Loucy (cell line): Measurements from ENCODE around the gene TOP2A.

Source experiments
- H2AFZ ChIP-seq: fragments of 200-600 bp; sonication (generic); 2 replicates; pipeline ENCODE4 v1.6.0; 2016; ENCODE audit warnings: antibody characterized with exemption, mild to moderate bottlenecking, low read length, moderate library complexity
- H3F3A ChIP-seq: fragments of 200-600 bp; 2 replicates; pipeline ENCODE4 v1.6.0; 2016; ENCODE audit warnings: antibody characterized with exemption, low read depth, mild to moderate bottlenecking
- H3K27me3 ChIP-seq: fragments of 200-600 bp; sonication (generic); 2 replicates; pipeline ENCODE4 v1.6.1; 2014; ENCODE audit warnings: low read length, mild to moderate bottlenecking; ENCODE audit not compliant: insufficient read depth, poor library complexity, severe bottlenecking
- H3K36me3 ChIP-seq: fragments of 200-600 bp; sonication (generic); 2 replicates; pipeline ENCODE4 v1.6.1; 2016; ENCODE audit warnings: low read length; ENCODE audit not compliant: insufficient read depth
- H3K4me1 ChIP-seq: fragments of 200-600 bp; sonication (generic); 2 replicates; pipeline ENCODE4 v1.5.1; 2014; ENCODE audit warnings: low read length, mild to moderate bottlenecking; ENCODE audit not compliant: insufficient read depth, poor library complexity, severe bottlenecking
- H3K4me2 ChIP-seq: fragments of 200-600 bp; sonication (generic); 2 replicates; pipeline ENCODE4 v1.6.0; 2014; ENCODE audit warnings: antibody characterized with exemption, low read length, low read depth, mild to moderate bottlenecking; ENCODE audit not compliant: poor library complexity, severe bottlenecking
- H3K4me3 ChIP-seq: fragments of 200-600 bp; sonication (generic); 2 replicates; pipeline ENCODE4 v1.5.1; 2014; ENCODE audit warnings: low read length, mild to moderate bottlenecking, mixed read lengths; ENCODE audit not compliant: poor library complexity, severe bottlenecking
- H3K79me2 ChIP-seq: fragments of 200-600 bp; sonication (generic); 2 replicates; pipeline ENCODE4 v1.6.1; 2014; ENCODE audit warnings: low read length; ENCODE audit not compliant: insufficient read depth
- H3K9ac ChIP-seq: fragments of 200-600 bp; sonication (generic); 2 replicates; pipeline ENCODE4 v1.6.0; 2014; ENCODE audit warnings: mild to moderate bottlenecking, low read depth, low read length, moderate library complexity; ENCODE audit not compliant: poor library complexity, severe bottlenecking
- H3K9me2 ChIP-seq: fragments of 200-600 bp; sonication (generic); replicated peaks from 2 replicates; pipeline ENCODE4 v1.6.1; 2016; ENCODE audit warnings: low read depth, low read length, mixed read lengths
- H3K9me3 ChIP-seq: fragments of 200-600 bp; sonication (generic); 2 replicates; pipeline ENCODE4 v1.6.1; 2014; ENCODE audit warnings: mild to moderate bottlenecking, antibody characterized with exemption, low read length, low read depth; ENCODE audit not compliant: insufficient read depth
- H4K20me1 ChIP-seq: fragments of 200-600 bp; sonication (generic); 2 replicates; pipeline ENCODE4 v1.6.0; 2014; ENCODE audit warnings: antibody characterized with exemption, low read length, mild to moderate bottlenecking; ENCODE audit not compliant: insufficient read depth, poor library complexity, severe bottlenecking
- EZH2phosphoT487 ChIP-seq: fragments of 200-600 bp; IDR thresholded peaks from 2 replicates; pipeline ENCODE4 v1.6.1; 2018; ENCODE audit warnings: antibody characterized with exemption, mild to moderate bottlenecking, moderate library complexity, borderline replicate concordance
- TF ChIP-seq, protein P1 (sequence below): fragments of 200-600 bp; sonication (generic); conservative IDR thresholded peaks from 2 replicates; pipeline ENCODE4 v1.5.1; 2014; ENCODE audit warnings: mild to moderate bottlenecking, antibody characterized with exemption, low read length

TOP2A gene

DNA sequence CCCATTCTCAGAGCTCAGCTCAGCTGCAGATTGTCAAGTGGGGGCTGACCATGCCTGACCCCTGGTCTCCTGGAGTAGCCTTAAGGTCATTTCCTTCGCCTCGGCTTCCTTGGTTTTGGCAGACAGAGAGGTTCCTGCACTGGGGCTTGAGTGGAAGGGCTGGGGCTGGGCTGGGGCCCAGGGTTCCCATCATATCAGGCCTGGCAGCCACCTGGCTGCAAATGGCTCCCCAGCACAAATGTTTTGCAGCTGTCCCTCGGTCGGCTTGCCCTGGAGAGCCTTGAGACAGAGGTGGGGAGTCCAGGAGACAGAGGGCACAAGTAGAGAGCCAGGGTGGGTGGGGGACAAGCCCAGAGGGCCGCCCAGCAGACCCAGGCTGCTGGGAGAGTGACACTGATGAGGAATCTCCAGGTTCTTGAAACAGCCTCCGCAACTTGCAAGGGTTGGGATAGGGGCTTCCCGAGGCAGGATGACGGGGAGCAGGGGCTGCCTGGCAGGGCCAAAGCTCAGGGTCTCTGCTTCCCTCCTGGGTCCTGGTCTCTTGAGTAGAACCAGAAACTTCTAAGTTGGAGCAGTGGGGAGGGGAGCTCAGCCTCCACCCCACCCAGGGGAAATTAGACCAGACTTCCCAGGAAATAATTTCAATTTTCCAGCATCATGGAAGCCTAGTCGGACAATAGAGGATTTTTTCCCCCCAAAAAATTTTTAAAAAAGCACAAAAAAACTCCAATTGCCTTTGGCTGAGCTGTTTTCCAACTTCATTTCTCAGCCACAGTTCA is 44.8 kb upstream of the TOP2A start:
- Histone ChIP-seq H3K9me2 (no peaks in the 10 kb centered on the region), H3K4me3 (no peak overlapping the region), H3K9me3 (no peaks in the 10 kb centered on the region), H3F3A (no peaks in the 10 kb centered on the region), H4K20me1 (no peaks in the 10 kb centered on the region), H3K4me1 (no peaks in the 10 kb centered on the region), H3K36me3 (no peaks in the 10 kb centered on the region), H2AFZ (no peak overlapping the region), H3K9ac (no peak overlapping the region), H3K4me2 (no peak overlapping the region), H3K27me3 (no peaks in the 10 kb centered on the region), H3K79me2 (no peaks in the 10 kb centered on the region)
- TF ChIP-seq, protein P1, sequence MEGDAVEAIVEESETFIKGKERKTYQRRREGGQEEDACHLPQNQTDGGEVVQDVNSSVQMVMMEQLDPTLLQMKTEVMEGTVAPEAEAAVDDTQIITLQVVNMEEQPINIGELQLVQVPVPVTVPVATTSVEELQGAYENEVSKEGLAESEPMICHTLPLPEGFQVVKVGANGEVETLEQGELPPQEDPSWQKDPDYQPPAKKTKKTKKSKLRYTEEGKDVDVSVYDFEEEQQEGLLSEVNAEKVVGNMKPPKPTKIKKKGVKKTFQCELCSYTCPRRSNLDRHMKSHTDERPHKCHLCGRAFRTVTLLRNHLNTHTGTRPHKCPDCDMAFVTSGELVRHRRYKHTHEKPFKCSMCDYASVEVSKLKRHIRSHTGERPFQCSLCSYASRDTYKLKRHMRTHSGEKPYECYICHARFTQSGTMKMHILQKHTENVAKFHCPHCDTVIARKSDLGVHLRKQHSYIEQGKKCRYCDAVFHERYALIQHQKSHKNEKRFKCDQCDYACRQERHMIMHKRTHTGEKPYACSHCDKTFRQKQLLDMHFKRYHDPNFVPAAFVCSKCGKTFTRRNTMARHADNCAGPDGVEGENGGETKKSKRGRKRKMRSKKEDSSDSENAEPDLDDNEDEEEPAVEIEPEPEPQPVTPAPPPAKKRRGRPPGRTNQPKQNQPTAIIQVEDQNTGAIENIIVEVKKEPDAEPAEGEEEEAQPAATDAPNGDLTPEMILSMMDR, result no peak
- no peak for TF ChIP-seq EZH2phosphoT487

DNA sequence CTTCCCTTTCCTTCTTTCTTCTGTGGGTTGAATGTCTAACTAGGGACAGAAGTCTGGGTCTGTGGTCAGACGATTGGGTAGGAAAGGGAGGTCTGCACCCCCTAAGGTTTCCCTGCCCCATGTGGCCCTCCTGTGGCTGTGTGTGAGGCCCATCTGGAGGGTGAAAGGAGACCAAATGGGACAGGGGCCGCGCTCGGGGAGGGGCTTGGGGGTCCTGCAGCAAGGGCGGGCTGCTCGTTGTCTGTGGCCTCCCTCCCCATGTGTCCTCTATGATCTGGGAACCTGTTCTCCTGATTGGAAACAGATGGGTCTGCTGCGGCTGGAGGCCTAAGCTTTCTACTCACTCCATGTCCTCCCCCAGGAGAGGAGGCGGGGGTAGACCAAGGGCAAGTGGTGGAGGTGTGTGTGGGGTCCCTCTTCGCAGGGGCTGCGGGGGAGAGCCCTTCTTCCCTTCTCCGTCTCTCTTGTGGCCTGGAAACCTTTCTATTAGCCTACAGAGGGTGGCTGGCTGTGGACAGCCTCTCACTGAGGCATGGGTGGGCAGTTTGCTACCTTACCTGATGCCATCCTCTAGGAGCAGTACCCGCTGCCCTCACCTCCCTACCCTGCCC is 44.1 kb upstream of the TOP2A start:
- Histone ChIP-seq H3K36me3 (no peaks in the 10 kb centered on the region), H2AFZ (no peak overlapping the region), H3K4me3 (no peak overlapping the region), H4K20me1 (no peaks in the 10 kb centered on the region), H3F3A (no peaks in the 10 kb centered on the region), H3K9me2 (no peaks in the 10 kb centered on the region), H3K79me2 (no peaks in the 10 kb centered on the region), H3K9ac (no peak overlapping the region), H3K4me2 (no peak overlapping the region), H3K27me3 (no peaks in the 10 kb centered on the region), H3K9me3 (no peaks in the 10 kb centered on the region), H3K4me1 (no peaks in the 10 kb centered on the region)
- TF ChIP-seq, protein P1, result no peak
- TF ChIP-seq EZH2phosphoT487, result no peak

DNA sequence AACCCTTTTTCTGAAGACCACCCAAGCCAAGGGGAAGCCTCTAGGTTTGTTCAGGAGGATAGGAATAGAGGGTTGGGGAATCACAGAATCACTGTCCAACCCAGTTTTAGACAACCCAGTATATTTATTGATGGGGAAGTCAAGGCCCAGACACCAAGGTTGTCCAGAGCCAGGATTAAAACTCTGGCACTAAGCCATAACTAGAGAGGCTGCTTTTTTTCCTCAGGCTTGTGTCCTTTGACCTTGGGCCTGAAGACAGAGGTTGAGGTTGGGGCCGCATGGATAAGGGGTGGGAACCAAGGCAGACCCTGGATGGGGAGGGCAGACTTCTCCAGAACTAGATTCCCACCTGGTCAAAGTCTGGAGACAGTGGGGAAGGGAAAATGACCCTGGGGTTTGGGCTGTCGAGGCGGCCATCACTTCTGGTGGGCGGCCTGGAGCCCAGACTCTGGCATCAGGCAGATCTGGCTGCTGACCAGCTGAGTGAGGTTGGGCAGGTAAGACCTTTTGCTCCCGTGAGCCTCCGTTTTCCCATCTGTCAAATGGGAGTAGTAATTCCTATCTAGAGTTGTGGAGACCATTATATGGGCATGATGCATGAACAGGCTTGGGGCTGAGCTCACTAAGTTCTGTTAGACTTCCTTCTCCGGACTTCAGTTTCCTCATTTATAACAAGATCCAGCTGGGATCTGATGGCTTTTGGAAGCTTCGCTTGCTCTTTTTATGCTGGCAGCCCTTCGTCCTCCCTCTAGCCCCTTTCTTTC is 43.5 kb upstream of the TOP2A start:
- H4K20me1 ChIP-seq, result no peaks in the 10 kb centered on the region
- no peak overlapping the region for H2AFZ ChIP-seq
- H3K9ac ChIP-seq, result no peak overlapping the region
- H3K4me2 ChIP-seq, result no peak overlapping the region
- H3K4me1 ChIP-seq, result no peaks in the 10 kb centered on the region
- H3K9me3 ChIP-seq, result no peaks in the 10 kb centered on the region
- no peaks in the 10 kb centered on the region for H3K79me2 ChIP-seq
- H3K36me3 ChIP-seq, result no peaks in the 10 kb centered on the region
- TF ChIP-seq EZH2phosphoT487, result no peak
- TF ChIP-seq, protein P1, result no peak
- H3K9me2 ChIP-seq, result no peaks in the 10 kb centered on the region
- H3K4me3 ChIP-seq, result no peak overlapping the region
- no peaks in the 10 kb centered on the region for H3K27me3 ChIP-seq
- no peaks in the 10 kb centered on the region for H3F3A ChIP-seq
